ENCODE results near the gene C6orf132.

GRCh38 chr6:42075159-42075838 lies 67.1 kb downstream of the C6orf132 start:
- TF ChIP-seq EZH2 (IDR thresholded peaks at IDR 0.05; ENCODE audit: insufficient read depth, poor library complexity, severe bottlenecking) (no peak), EZH2phosphoT487 (IDR thresholded peaks at IDR 0.05; ENCODE audit: insufficient read depth, low read depth) (no peak)

Data from GM23248 (cell line).